A375 (cell line): ENCODE results near the gene GLYATL3. TPM values are rescaled to one million over a fixed set of nuclear protein-coding genes. Genes with fewer than 3 reads are reported as not detected.

Experiments
- total RNA-seq: library from RNA; depleted of rRNA; stranded (reverse); fragments of >200 nt; shearing (Covaris generic); gene quantifications from 2 replicates; pipeline ENCODE4 v1.2.3, GENCODE V29; 2014; rRNA removed

GLYATL3 gene
- total RNA-seq, result not detected in 2 replicates

GRCh38 chr6:49499623-49500022, at the start of gene GLYATL3:
TSS of gene GLYATL3 (plus strand) at chr6:49499923. CDS start at chr6:49511991, 12,068 bp downstream.

DNA sequence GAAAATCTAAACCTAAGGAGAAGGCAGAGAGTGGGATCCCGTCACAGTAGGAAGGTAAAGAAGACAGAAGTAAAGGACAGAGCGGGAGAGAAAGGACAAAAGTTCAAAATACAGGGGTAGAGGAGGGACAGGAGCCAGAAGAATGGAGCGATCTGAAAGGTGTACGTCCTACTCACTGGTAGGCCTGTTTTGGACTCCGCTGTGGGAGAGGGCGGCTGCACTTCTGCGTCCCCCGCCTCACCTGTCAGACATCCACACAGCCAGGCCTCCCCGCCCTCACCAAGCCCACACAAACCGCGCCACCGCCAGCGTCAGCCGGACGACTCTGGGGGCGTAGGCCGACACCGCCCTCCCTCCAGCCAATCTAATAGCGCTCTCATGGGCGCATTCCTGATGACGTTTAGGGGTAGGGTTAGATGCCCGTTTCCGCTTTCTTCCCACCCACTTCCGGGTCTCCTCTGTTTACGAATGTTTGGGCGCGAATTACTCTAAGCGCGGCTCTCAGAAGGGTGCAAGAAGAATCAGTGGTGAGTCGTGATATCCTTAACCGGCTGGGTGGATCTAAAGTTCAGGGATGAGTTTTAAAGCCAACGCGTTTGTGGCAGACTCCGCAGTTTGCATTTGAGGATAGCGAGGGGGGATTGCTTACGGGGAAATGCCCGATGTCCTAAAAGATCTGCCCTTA, 36.7 kb upstream of the GLYATL3 start, which contains the start of the genes CENPQ and MMUT:
Gene CENPQ, plus strand, starts transcription at position 444 of the 685 bp plus-strand sequence. CDS start 6,807 bp downstream, outside the sequence.
Gene MMUT, minus strand, starts transcription at position 327 of the 685 bp plus-strand sequence. CDS start 3,787 bp downstream, outside the sequence.

GRCh38 chr6:49550492-49551077, 50.9 kb downstream of the GLYATL3 start, which contains the start of gene C6orf141:
TSS of gene C6orf141 (plus strand) at chr6:49550668. CDS start at chr6:49550793, 125 bp downstream.

Other genes with a start within 250 kb of the GLYATL3 start
- gene MMUT, start 36.7 kb upstream of the GLYATL3 start, total RNA-seq, result 3.7 and 5.4 TPM in 2 replicates
- gene CENPQ, start 36.6 kb upstream of the GLYATL3 start, total RNA-seq, result 9.1 and 13.1 TPM in 2 replicates
- gene C6orf141, start 50.7 kb downstream of the GLYATL3 start, total RNA-seq, result 35.9 and 37.0 TPM in 2 replicates
- gene RHAG, start 136.9 kb downstream of the GLYATL3 start, total RNA-seq, result not detected in 2 replicates
- 0.29 TPM in 1 of 2 replicates, not detected in the other for gene CRISP2, start 213.6 kb downstream of the GLYATL3 start, total RNA-seq
- not detected in 2 replicates for gene CRISP3, start 244.5 kb downstream of the GLYATL3 start, total RNA-seq